CD4-positive, alpha-beta memory T cell (primary cell): ENCODE measurements around the gene TOLLIP. TPM values are rescaled to one million over a fixed set of nuclear protein-coding genes. Genes with fewer than 3 reads are reported as not detected.

ENCODE experiments used
- CTCF ChIA-PET: fragments of 350-600 bp; sonication (Branson Sonifier 250); formaldehyde crosslinking; loops from one replicate; lab custom pipeline; 2021; ENCODE audit warnings: inconsistent platforms; ENCODE audit not compliant: partially characterized antibody; lab: Charles Lee
- POLR2A ChIA-PET: fragments of 350-600 bp; sonication (Branson Sonifier 250); formaldehyde crosslinking; loops from one replicate; lab custom pipeline; 2021; ENCODE audit not compliant: partially characterized antibody; lab: Charles Lee
- DNase-seq, 5 donors: peaks; one replicate each; pipeline versions ENCODE4 v3.0.0 to v3.0.0-alpha.2; 2020 to 2022; ENCODE audit warnings: mixed read lengths in 1 of 5
- H3K27ac ChIP-seq: one replicate; pipeline ENCODE4 v1.7.0; 2013; ENCODE audit warnings: low read depth, low read length
- H3K27me3 ChIP-seq: 2 replicates; pipeline ENCODE4 v1.7.0; 2013; ENCODE audit warnings: mild to moderate bottlenecking, low read length, moderate library complexity; ENCODE audit not compliant: insufficient read depth
- H3K36me3 ChIP-seq: 2 replicates; pipeline ENCODE4 v1.7.0; 2013; ENCODE audit warnings: mild to moderate bottlenecking, low read length, moderate library complexity; ENCODE audit not compliant: insufficient read depth
- H3K4me1 ChIP-seq: 2 replicates; pipeline ENCODE4 v1.7.0; 2013; ENCODE audit warnings: mild to moderate bottlenecking, low read length, moderate library complexity; ENCODE audit not compliant: insufficient read depth
- H3K4me3 ChIP-seq, 2 donors: one replicate each; pipeline ENCODE4 v1.7.0; 2013; ENCODE audit warnings: low read length in 2 of 2, mild to moderate bottlenecking in 1 of 2
- H3K9me3 ChIP-seq, 2 donors: one replicate each; pipeline ENCODE4 v1.7.0; 2013; ENCODE audit warnings: low read length in 2 of 2, control low read depth in 1 of 2; ENCODE audit not compliant: control insufficient read depth in 1 of 2
- H3K27ac Mint-ChIP-seq, 7 donors: one replicate each; pipeline ENCODE4 v1.8.0; 2020 to 2021; ENCODE audit warnings: mixed read lengths in 7 of 7, mild to moderate bottlenecking in 6 of 7, inconsistent platforms in 3 of 7, moderate library complexity in 3 of 7
- H3K27me3 Mint-ChIP-seq, 2 donors: one replicate each; pipeline ENCODE4 v1.8.0; 2020 to 2021; ENCODE audit warnings: mixed read lengths in 2 of 2
- H3K36me3 Mint-ChIP-seq, 2 donors: one replicate each; pipeline ENCODE4 v1.8.0; 2020 to 2021; ENCODE audit warnings: mixed read lengths in 2 of 2, inconsistent platforms in 1 of 2, mild to moderate bottlenecking in 1 of 2
- H3K4me1 Mint-ChIP-seq, 4 donors: one replicate each; pipeline ENCODE4 v1.8.0; 2020 to 2021; ENCODE audit warnings: mixed read lengths in 4 of 4, mild to moderate bottlenecking in 1 of 4
- H3K4me3 Mint-ChIP-seq, 8 donors: one replicate each; pipeline ENCODE4 v1.8.0; 2020 to 2021; ENCODE audit warnings: mixed read lengths in 8 of 8, mild to moderate bottlenecking in 7 of 8, moderate library complexity in 6 of 8, inconsistent platforms in 3 of 8
- H3K9me3 Mint-ChIP-seq, 8 donors: one replicate each; pipeline ENCODE4 v1.8.0; 2020 to 2021; ENCODE audit warnings: mixed read lengths in 8 of 8, mild to moderate bottlenecking in 5 of 8, inconsistent platforms in 3 of 8, moderate library complexity in 1 of 8
- intact Hi-C: fragments of 100-400 bp; cut with micrococcal nuclease; formaldehyde crosslinking; loops from one replicate; pipeline ENCODE4 v1.15.1; 2023
- polyA plus RNA-seq, 2 donors: library from polyadenylated mRNA; unstranded; fragments of 300-500 nt; fragmentation: Illumina TruSeq; gene quantifications; one replicate each; pipeline ENCODE4 v1.2.3, GENCODE V29; 2021
- total RNA-seq, 2 experiments: library from RNA; stranded (reverse); gene quantifications; one replicate each; pipeline ENCODE4 v1.2.3, GENCODE V29; 2021

The TOLLIP gene
- total and polyA plus RNA-seq, 4 experiments from 2014 or later: 29.8 to 51.4 (median 41.7) TPM

GRCh38 chr11:1232021-1232882 lies 77.2 kb downstream of the TOLLIP start:
- intact Hi-C loops: no loop called here
- peak in 1 of 5 donors; percentile 16 for DNase-seq
- no peak overlapping the region for H3K27ac Mint-ChIP-seq
- ChIA-PET CTCF (no interaction called here), POLR2A (no interaction called here)
- no peaks in the 10 kb centered on the region for H3K9me3 Mint-ChIP-seq
- Histone ChIP-seq H3K4me1 (no peaks in the 10 kb centered on the region), H3K4me3 (no peak overlapping the region), H3K9me3 (no peaks in the 10 kb centered on the region), H3K27me3 (no peaks in the 10 kb centered on the region), H3K36me3 (no peaks in the 10 kb centered on the region), H3K27ac (no peak overlapping the region)
- H3K36me3 Mint-ChIP-seq: no peaks in the 10 kb centered on the region
- no peak overlapping the region for H3K4me3 Mint-ChIP-seq
- no peaks in the 10 kb centered on the region for H3K27me3 Mint-ChIP-seq
- H3K4me1 Mint-ChIP-seq: no peaks in the 10 kb centered on the region

- H3K9me3 ChIP-seq: no peaks in the 10 kb centered on the region
- DNase-seq: peak in 1 of 5 donors; percentile 22
- ChIA-PET POLR2A (no interaction called here), CTCF (no interaction called here)
- no peaks in the 10 kb centered on the region for H3K27me3 ChIP-seq
- Mint-ChIP-seq H3K4me1 (no peaks in the 10 kb centered on the region), H3K27me3 (no peaks in the 10 kb centered on the region), H3K9me3 (no peaks in the 10 kb centered on the region), H3K36me3 (no peaks in the 10 kb centered on the region), H3K27ac (no peak overlapping the region), H3K4me3 (no peak overlapping the region)
- no peaks in the 10 kb centered on the region for H3K36me3 ChIP-seq
- H3K27ac ChIP-seq: no peak overlapping the region
- intact Hi-C loops: no loop called here
- no peaks in the 10 kb centered on the region for H3K4me1 ChIP-seq
- H3K4me3 ChIP-seq: no peak overlapping the region
Measured at GRCh38 chr11:1231396-1232020, 77.9 kb downstream of the TOLLIP start.

DNA sequence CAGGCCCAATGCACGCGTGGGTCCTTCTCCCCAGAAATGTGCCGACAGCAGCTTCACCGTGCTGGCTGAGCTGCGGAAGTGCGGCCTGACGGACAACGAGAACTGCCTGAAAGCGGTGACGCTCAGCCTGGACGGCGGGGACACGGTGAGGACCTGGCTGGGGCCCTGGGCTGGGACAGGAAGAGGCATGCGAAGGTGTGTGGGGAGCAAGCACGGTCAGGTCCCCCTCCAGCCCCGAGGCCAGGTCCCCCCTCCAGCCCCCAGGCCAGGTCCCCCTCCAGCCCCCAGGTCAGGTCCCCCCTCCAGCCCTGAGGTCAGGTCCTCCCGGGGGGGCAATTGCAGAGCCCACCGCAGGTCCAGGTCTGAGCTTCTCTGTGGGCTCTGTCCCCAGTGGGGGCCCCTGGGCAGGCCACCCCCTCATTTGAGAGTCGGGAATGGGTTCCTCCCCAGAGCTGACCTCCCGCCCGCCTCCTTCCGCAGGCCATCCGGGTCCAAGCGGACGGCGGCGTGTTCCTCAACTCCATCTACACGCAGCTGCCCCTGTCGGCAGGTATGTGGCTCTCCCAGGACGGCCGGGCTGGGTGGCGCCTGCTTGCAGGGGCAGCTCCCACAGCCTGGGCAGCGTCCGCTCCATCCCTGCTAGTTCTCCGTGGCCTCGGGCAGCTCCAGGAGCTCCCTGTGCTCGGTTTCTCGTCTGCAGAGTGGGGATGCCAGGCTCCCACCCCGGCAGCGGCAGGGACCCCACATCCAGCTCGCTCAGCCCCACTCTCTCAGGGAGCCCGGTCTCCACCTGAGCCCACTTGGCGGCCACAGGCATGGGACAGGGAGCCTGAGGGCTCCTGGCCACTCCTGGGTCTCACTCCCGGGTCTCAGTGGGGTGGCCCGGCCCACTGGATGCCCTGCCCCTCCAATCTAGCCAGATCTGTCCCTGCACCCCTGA lies 78.7 kb downstream of the TOLLIP start:
- H3K36me3 ChIP-seq: no peaks in the 10 kb centered on the region
- H3K27ac ChIP-seq: no peak overlapping the region
- Mint-ChIP-seq H3K4me3 (no peak overlapping the region), H3K4me1 (no peaks in the 10 kb centered on the region), H3K27me3 (no peaks in the 10 kb centered on the region), H3K27ac (no peak overlapping the region), H3K9me3 (no peaks in the 10 kb centered on the region), H3K36me3 (no peaks in the 10 kb centered on the region)
- H3K27me3 ChIP-seq: no peaks in the 10 kb centered on the region
- ChIA-PET POLR2A (no interaction called here), CTCF (no interaction called here)
- no peaks in the 10 kb centered on the region for H3K4me1 ChIP-seq
- peak in 1 of 5 donors; percentile 9 for DNase-seq
- H3K4me3 ChIP-seq: no peak overlapping the region
- no peaks in the 10 kb centered on the region for H3K9me3 ChIP-seq
- intact Hi-C loops: no loop called here

DNA sequence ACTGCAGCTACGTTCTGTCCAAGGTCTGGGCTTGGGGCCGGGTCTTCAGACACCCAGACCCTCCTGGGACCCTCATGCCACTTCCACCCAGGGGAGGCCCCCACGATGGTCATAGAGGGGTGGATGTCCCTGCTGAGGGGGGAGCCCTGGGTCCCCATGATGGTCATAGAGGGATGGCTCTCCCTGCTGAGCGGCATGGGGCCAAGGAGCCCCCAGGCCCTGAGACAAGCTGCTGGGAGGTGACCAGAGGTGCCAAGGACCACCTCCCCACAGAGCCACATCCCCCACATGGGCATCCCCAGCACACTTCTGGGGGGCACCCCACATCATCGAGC lies 79.3 kb downstream of the TOLLIP start:
- H3K4me3 Mint-ChIP-seq: no peak overlapping the region
- CTCF ChIA-PET: no interaction called here
- peak in 1 of 5 donors; percentile 10 for DNase-seq
- POLR2A ChIA-PET: no interaction called here
- H3K9me3 Mint-ChIP-seq: no peaks in the 10 kb centered on the region
- Histone ChIP-seq H3K4me3 (no peak overlapping the region), H3K4me1 (no peaks in the 10 kb centered on the region), H3K36me3 (no peaks in the 10 kb centered on the region), H3K27ac (no peak overlapping the region), H3K27me3 (no peaks in the 10 kb centered on the region), H3K9me3 (no peaks in the 10 kb centered on the region)
- no peaks in the 10 kb centered on the region for H3K27me3 Mint-ChIP-seq
- no peak overlapping the region for H3K27ac Mint-ChIP-seq
- H3K4me1 Mint-ChIP-seq: no peaks in the 10 kb centered on the region
- intact Hi-C loops: no loop called here
- H3K36me3 Mint-ChIP-seq: no peaks in the 10 kb centered on the region

GRCh38 chr11:1229471-1230120 lies 79.8 kb downstream of the TOLLIP start:
- H3K36me3 Mint-ChIP-seq: no peaks in the 10 kb centered on the region
- ChIA-PET CTCF (no interaction called here), POLR2A (no interaction called here)
- Histone ChIP-seq H3K27ac (no peak overlapping the region), H3K9me3 (no peaks in the 10 kb centered on the region), H3K36me3 (no peaks in the 10 kb centered on the region), H3K4me3 (no peak overlapping the region), H3K27me3 (no peaks in the 10 kb centered on the region), H3K4me1 (no peaks in the 10 kb centered on the region)
- no peaks in the 10 kb centered on the region for H3K4me1 Mint-ChIP-seq
- H3K4me3 Mint-ChIP-seq: no peak overlapping the region
- intact Hi-C loops: no loop called here
- no peaks in the 10 kb centered on the region for H3K27me3 Mint-ChIP-seq
- H3K27ac Mint-ChIP-seq: no peak overlapping the region
- peak in 1 of 5 donors; percentile 28 for DNase-seq
- no peaks in the 10 kb centered on the region for H3K9me3 Mint-ChIP-seq

DNA sequence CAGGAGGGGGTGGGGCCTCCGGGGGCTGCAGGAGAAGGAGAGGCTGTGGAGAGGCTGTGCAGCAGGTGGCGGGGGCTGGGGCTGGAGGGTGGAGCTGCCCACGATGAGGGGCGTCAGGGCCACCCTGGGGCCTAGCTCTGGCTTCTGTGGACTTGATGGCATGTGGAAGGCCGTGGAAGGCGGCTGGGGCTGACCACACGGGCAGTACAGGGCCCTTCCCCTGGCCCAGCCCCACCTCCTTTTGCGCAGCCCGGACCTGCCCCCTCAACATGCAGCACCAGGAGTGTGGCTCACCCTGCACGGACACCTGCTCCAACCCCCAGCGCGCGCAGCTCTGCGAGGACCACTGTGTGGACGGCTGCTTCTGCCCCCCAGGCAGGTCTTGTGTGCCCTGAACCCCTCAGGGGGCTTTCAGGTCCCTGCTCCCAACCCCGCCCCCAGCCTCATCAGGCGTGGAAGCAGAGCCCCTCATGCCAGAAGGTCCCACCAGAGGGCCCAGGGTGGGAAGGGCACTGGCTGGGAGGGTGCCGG lies 80.4 kb downstream of the TOLLIP start:
- POLR2A ChIA-PET: no interaction called here
- CTCF ChIA-PET: no interaction called here

More for the DNA sequence above, 80.4 kb downstream of the TOLLIP start:
- Histone ChIP-seq H3K27me3 (no peaks in the 10 kb centered on the region), H3K27ac (no peak overlapping the region), H3K9me3 (no peaks in the 10 kb centered on the region), H3K4me1 (no peaks in the 10 kb centered on the region), H3K36me3 (no peaks in the 10 kb centered on the region), H3K4me3 (no peak overlapping the region)
- Mint-ChIP-seq H3K4me3 (no peak overlapping the region), H3K36me3 (no peaks in the 10 kb centered on the region), H3K27ac (no peak overlapping the region), H3K4me1 (no peaks in the 10 kb centered on the region), H3K27me3 (peaks cover 0 to 1% of the 10 kb centered on the region in 2 donors), H3K9me3 (no peaks in the 10 kb centered on the region)
- DNase-seq: peak in 1 of 5 donors; percentile 28
- intact Hi-C loops: no loop called here
